Measurements from ENCODE around the gene MGAT4C. TPM values are rescaled to one million over a fixed set of nuclear protein-coding genes. Genes with fewer than 3 reads are reported as not detected.
"Not testable (repeated sequence)": the region's sequence is repeated elsewhere in the genome, so short reads cannot be mapped to it uniquely, and the experiment has no call there.

The MGAT4C gene
- total and polyA plus RNA-seq, 2 experiments from 2014 or later: 4.5 to 4.7 TPM

GRCh38 chr12:86296396-86296795 lies 40.2 kb upstream of the MGAT4C start:
- H4K20me1 ChIP-seq (replicated peaks; ENCODE audit: insufficient read depth); H3K36me3 ChIP-seq (ENCODE audit: insufficient read depth); H3K27ac Mint-ChIP-seq; DNase-seq (ENCODE audit: low spot score); H3K4me2 ChIP-seq; H3K27ac ChIP-seq (ENCODE audit: low read depth); H3K4me1 ChIP-seq (ENCODE audit: insufficient read depth); H3K79me2 ChIP-seq (replicated peaks; ENCODE audit: insufficient read depth); H3K9me2 ChIP-seq (ENCODE audit: insufficient read depth); H3F3A ChIP-seq (replicated peaks; ENCODE audit: low read depth); H3K9me3 Mint-ChIP-seq; H3K4me1 Mint-ChIP-seq; H3K4me3 Mint-ChIP-seq; H3K27me3 Mint-ChIP-seq (ENCODE audit: insufficient read depth, low read depth, poor library complexity); H2AFZ ChIP-seq; ATAC-seq; H3K27me3 ChIP-seq (ENCODE audit: insufficient read depth); H3K4me3 ChIP-seq: not testable (repeated sequence)
- peaks cover 17% of the 10 kb centered on the region for H3K36me3 Mint-ChIP-seq (ENCODE audit: low read depth)

DNA sequence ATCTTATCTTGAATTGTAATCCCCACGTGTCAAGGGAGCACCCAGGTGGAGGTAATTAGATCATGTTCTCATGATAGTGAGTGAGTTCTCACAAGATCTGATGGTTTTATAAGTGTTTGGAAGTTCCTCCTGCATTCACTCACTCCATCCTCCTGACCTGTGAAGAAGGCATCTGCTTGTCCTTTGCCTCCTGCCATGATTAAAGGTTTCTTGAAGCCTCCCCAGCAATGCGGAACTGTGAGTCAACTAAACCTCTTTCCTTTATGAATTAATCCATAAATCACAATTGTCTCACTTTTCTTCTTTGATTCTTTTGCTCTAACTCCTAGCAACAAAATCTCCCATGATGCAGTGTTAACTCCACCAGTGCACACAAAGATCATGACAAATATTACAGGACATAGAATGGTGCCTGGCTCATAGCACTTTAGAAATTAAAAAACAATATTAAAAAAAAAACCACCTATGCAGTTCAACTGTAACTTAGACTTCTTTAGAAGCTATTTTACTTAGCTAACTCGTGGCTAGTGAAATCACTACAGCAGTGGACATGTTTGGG lies 37.6 kb upstream of the MGAT4C start:
- H3K36me3 Mint-ChIP-seq (ENCODE audit: low read depth): peaks cover 25% of the 10 kb centered on the region
- Histone ChIP-seq H3K4me1 (ENCODE audit: insufficient read depth) (no peaks in the 10 kb centered on the region), H3K79me2 (replicated peaks; ENCODE audit: insufficient read depth) (no peaks in the 10 kb centered on the region), H4K20me1 (replicated peaks; ENCODE audit: insufficient read depth) (no peaks in the 10 kb centered on the region), H3K4me2 (no peak overlapping the region), H3K27me3 (ENCODE audit: insufficient read depth) (no peaks in the 10 kb centered on the region), H3K4me3 (no peak overlapping the region), H3K9me2 (ENCODE audit: insufficient read depth) (no peaks in the 10 kb centered on the region), H3F3A (replicated peaks; ENCODE audit: low read depth) (no peaks in the 10 kb centered on the region), H3K27ac (ENCODE audit: low read depth) (no peak overlapping the region), H3K36me3 (ENCODE audit: insufficient read depth) (no peaks in the 10 kb centered on the region), H2AFZ (no peak overlapping the region)
- no peak for ATAC-seq
- H3K27me3 Mint-ChIP-seq (ENCODE audit: insufficient read depth, low read depth, poor library complexity): peaks cover 2% of the 10 kb centered on the region
- DNase-seq (ENCODE audit: low spot score): no peak
- H3K9me3 Mint-ChIP-seq: peaks cover 9% of the 10 kb centered on the region; the same call in 2 of the 3 replicates
- no peaks in the 10 kb centered on the region; the same call in 2 of the 3 replicates for H3K4me1 Mint-ChIP-seq
- H3K27ac Mint-ChIP-seq: 0 out of 2 replicates have a peak overlapping the region, but pooled peaks have one; percentile 24
- no peak overlapping the region for H3K4me3 Mint-ChIP-seq
- no peak for TF ChIP-seq POLR2AphosphoS5 (IDR thresholded peaks at IDR 0.05; ENCODE audit: low read depth)
- no peak for TF ChIP-seq ETS1 (IDR thresholded peaks at IDR 0.05)
- TF ChIP-seq EZH2phosphoT487 (IDR thresholded peaks at IDR 0.05; ENCODE audit: unreplicated experiment): no peak
- TF ChIP-seq ZNF462 (CRISPR knock-in tag; IDR thresholded peaks at IDR 0.05): no peak
- TF ChIP-seq NANOG (IDR thresholded peaks at IDR 0.05; ENCODE audit: borderline replicate concordance): no peak
- TF ChIP-seq JUNB (IDR thresholded peaks at IDR 0.05; ENCODE audit: unreplicated experiment): no peak
- TF ChIP-seq ZNF331 (CRISPR knock-in tag; IDR thresholded peaks at IDR 0.05; ENCODE audit: low read depth): no peak
- TF ChIP-seq, protein P1, sequence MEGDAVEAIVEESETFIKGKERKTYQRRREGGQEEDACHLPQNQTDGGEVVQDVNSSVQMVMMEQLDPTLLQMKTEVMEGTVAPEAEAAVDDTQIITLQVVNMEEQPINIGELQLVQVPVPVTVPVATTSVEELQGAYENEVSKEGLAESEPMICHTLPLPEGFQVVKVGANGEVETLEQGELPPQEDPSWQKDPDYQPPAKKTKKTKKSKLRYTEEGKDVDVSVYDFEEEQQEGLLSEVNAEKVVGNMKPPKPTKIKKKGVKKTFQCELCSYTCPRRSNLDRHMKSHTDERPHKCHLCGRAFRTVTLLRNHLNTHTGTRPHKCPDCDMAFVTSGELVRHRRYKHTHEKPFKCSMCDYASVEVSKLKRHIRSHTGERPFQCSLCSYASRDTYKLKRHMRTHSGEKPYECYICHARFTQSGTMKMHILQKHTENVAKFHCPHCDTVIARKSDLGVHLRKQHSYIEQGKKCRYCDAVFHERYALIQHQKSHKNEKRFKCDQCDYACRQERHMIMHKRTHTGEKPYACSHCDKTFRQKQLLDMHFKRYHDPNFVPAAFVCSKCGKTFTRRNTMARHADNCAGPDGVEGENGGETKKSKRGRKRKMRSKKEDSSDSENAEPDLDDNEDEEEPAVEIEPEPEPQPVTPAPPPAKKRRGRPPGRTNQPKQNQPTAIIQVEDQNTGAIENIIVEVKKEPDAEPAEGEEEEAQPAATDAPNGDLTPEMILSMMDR (conservative IDR thresholded peaks at IDR 0.05; ENCODE audit: low read depth in 2 of 2): no peak
- TF ChIP-seq CREB1 (CRISPR knock-in tag; IDR thresholded peaks at IDR 0.05; ENCODE audit: low read depth): no peak
- no peak for TF ChIP-seq STAT1 (IDR thresholded peaks at IDR 0.05; ENCODE audit: unreplicated experiment)
- TF ChIP-seq EZH2 (IDR thresholded peaks at IDR 0.05; ENCODE audit: low read depth, unreplicated experiment): no peak
- no peak for TF ChIP-seq ZNF114 (CRISPR knock-in tag; IDR thresholded peaks at IDR 0.05)

Data from GM23338 (cell line).